Measurements from ENCODE around the gene NECTIN3.
A peak's percentile ranks its signal among the peaks of the same experiment; 100 is the strongest.

Gene NECTIN3

DNA sequence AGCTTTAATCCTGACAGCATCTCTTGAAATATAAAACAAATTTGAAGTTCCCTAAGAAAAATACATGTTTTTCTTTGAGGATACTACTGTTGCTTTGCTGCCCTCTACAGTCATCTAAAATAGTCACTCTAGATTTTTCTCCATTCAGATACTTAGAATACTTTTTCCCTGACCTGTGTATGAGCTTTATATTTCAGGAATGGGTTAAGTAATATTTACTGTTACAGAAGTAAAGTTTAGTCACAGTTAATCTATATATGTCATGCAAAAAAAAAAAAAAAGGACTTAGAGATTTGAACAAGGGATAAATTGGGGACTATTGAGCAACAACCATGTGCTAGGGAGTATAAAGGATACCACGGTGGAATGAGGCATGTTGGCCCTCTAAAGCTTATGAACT is 8.8 kb downstream of the NECTIN3 start:
- H3K4me1 ChIP-seq (ENCODE audit: insufficient read depth, poor library complexity, severe bottlenecking), result peaks cover 9% of the 10 kb centered on the region
- no peak overlapping the region for H3K4me3 ChIP-seq (ENCODE audit: severe bottlenecking)
- TF ChIP-seq, protein P1, sequence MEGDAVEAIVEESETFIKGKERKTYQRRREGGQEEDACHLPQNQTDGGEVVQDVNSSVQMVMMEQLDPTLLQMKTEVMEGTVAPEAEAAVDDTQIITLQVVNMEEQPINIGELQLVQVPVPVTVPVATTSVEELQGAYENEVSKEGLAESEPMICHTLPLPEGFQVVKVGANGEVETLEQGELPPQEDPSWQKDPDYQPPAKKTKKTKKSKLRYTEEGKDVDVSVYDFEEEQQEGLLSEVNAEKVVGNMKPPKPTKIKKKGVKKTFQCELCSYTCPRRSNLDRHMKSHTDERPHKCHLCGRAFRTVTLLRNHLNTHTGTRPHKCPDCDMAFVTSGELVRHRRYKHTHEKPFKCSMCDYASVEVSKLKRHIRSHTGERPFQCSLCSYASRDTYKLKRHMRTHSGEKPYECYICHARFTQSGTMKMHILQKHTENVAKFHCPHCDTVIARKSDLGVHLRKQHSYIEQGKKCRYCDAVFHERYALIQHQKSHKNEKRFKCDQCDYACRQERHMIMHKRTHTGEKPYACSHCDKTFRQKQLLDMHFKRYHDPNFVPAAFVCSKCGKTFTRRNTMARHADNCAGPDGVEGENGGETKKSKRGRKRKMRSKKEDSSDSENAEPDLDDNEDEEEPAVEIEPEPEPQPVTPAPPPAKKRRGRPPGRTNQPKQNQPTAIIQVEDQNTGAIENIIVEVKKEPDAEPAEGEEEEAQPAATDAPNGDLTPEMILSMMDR (IDR thresholded peaks at IDR 0.05; ENCODE audit: poor library complexity, severe bottlenecking), result peak; percentile 79
- H3K27me3 ChIP-seq (ENCODE audit: insufficient read depth, poor library complexity, severe bottlenecking), result no peaks in the 10 kb centered on the region
- DNase-seq (ENCODE audit: low spot score) (no peak), ATAC-seq (ENCODE audit: low read depth) (peak; percentile 79)
- no peaks in the 10 kb centered on the region for H3K9me3 ChIP-seq (ENCODE audit: severe bottlenecking)
- H3K27ac ChIP-seq (ENCODE audit: poor library complexity, severe bottlenecking), result no peak overlapping the region
- no peaks in the 10 kb centered on the region for H3K36me3 ChIP-seq (ENCODE audit: low read depth)

GRCh38 chr3:111081008-111081545 is 9.5 kb downstream of the NECTIN3 start:
- no peaks in the 10 kb centered on the region for H3K9me3 ChIP-seq (ENCODE audit: severe bottlenecking)
- DNase-seq (ENCODE audit: low spot score) (no peak), ATAC-seq (ENCODE audit: low read depth) (no peak)
- no peak overlapping the region for H3K4me3 ChIP-seq (ENCODE audit: severe bottlenecking)
- H3K27ac ChIP-seq (ENCODE audit: poor library complexity, severe bottlenecking), result no peak overlapping the region
- TF ChIP-seq, protein P1 (IDR thresholded peaks at IDR 0.05; ENCODE audit: poor library complexity, severe bottlenecking), result no peak
- peaks cover 9% of the 10 kb centered on the region for H3K4me1 ChIP-seq (ENCODE audit: insufficient read depth, poor library complexity, severe bottlenecking)
- no peaks in the 10 kb centered on the region for H3K27me3 ChIP-seq (ENCODE audit: insufficient read depth, poor library complexity, severe bottlenecking)
- no peaks in the 10 kb centered on the region for H3K36me3 ChIP-seq (ENCODE audit: low read depth)

GRCh38 chr3:111084911-111085310 is 13.3 kb downstream of the NECTIN3 start:
- H3K36me3 ChIP-seq (ENCODE audit: low read depth), result no peaks in the 10 kb centered on the region
- ATAC-seq (ENCODE audit: low read depth) (no peak), DNase-seq (ENCODE audit: low spot score) (no peak)
- TF ChIP-seq, protein P1 (IDR thresholded peaks at IDR 0.05; ENCODE audit: poor library complexity, severe bottlenecking), result no peak
- no peak overlapping the region for H3K4me3 ChIP-seq (ENCODE audit: severe bottlenecking)
- H3K4me1 ChIP-seq (ENCODE audit: insufficient read depth, poor library complexity, severe bottlenecking), result peaks cover 8% of the 10 kb centered on the region
- H3K27ac ChIP-seq (ENCODE audit: poor library complexity, severe bottlenecking), result no peak overlapping the region
- no peaks in the 10 kb centered on the region for H3K9me3 ChIP-seq (ENCODE audit: severe bottlenecking)
- H3K27me3 ChIP-seq (ENCODE audit: insufficient read depth, poor library complexity, severe bottlenecking), result no peaks in the 10 kb centered on the region

DNA sequence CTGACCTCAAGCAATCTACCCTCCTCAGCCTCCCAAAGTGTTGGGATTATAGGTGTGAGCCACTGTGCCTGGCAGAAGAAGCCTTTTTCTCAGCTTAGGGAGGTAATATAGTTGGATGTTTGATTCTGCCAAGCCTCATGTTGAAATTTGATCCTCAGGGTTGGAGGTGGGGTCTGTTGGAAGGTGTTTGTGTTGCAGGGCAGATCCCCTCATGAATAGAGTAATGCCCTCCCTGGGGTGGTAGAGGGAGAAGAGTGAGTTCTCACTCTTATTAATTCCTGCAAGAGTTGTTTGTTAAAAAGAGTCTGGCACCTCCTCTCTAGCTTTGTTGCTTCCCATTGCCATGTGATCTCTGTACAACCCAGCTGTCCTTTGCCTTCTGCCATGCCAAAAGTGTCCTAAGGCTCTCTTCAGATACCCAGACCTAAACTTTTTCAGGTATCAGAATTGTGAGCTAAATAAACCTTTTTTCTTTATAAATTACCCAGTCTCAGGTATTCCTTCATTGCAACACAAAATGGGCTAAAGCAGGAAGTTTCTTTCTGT is 16.4 kb downstream of the NECTIN3 start:
- Histone ChIP-seq H3K4me1 (ENCODE audit: insufficient read depth, poor library complexity, severe bottlenecking) (no peaks in the 10 kb centered on the region), H3K27ac (ENCODE audit: poor library complexity, severe bottlenecking) (no peak overlapping the region)

More for the DNA sequence above, 16.4 kb downstream of the NECTIN3 start:
- H3K9me3 ChIP-seq (ENCODE audit: severe bottlenecking), result no peaks in the 10 kb centered on the region
- TF ChIP-seq, protein P1 (IDR thresholded peaks at IDR 0.05; ENCODE audit: poor library complexity, severe bottlenecking), result no peak
- no peaks in the 10 kb centered on the region for H3K36me3 ChIP-seq (ENCODE audit: low read depth)
- no peak for ATAC-seq (ENCODE audit: low read depth)
- DNase-seq (ENCODE audit: low spot score), result no peak
- no peaks in the 10 kb centered on the region for H3K27me3 ChIP-seq (ENCODE audit: insufficient read depth, poor library complexity, severe bottlenecking)
- H3K4me3 ChIP-seq (ENCODE audit: severe bottlenecking), result no peak overlapping the region
